Measurements from ENCODE around the gene APMAP. TPM values are rescaled to one million over a fixed set of nuclear protein-coding genes. Genes with fewer than 3 reads are reported as not detected.

APMAP gene
- total and polyA plus RNA-seq, 8 donors: 20.8 to 47.8 (median 28.4) TPM

GRCh38 chr20:24955045-24955444 is 37.5 kb downstream of the APMAP start:
- intact Hi-C loops (cut with DNase I): no loop called here
- DNase-seq: peak in 1 of 6 donors; percentile 9
- no peaks in the 10 kb centered on the region for H3K36me3 ChIP-seq
- no peaks in the 10 kb centered on the region for H3K4me1 ChIP-seq
- ATAC-seq: no peak
- WGBS, 2 donors: 68 to 75% methylated on average over 3 of the region's 3 CpGs
- H3K9me3 ChIP-seq: no peaks in the 10 kb centered on the region
- no peak for FAIRE-seq
- TF ChIP-seq CTCF (IDR thresholded peaks at IDR 0.05): no peak
- H3K27ac ChIP-seq: no peak overlapping the region
- no peak overlapping the region for H3K4me3 ChIP-seq
- no peaks in the 10 kb centered on the region for H3K27me3 ChIP-seq

GRCh38 chr20:24954566-24954965 is 38.0 kb downstream of the APMAP start:
- FAIRE-seq (no peak), ATAC-seq (no peak), DNase-seq (no peak)
- H3K36me3 ChIP-seq: no peaks in the 10 kb centered on the region
- no peak overlapping the region for H3K4me3 ChIP-seq
- no peak overlapping the region for H3K27ac ChIP-seq
- TF ChIP-seq CTCF (IDR thresholded peaks at IDR 0.05): no peak
- no peaks in the 10 kb centered on the region for H3K9me3 ChIP-seq
- no peaks in the 10 kb centered on the region for H3K4me1 ChIP-seq
- H3K27me3 ChIP-seq: no peaks in the 10 kb centered on the region
- WGBS, 2 donors: 85 to 87% methylated on average over 2 of the region's 2 CpGs
- intact Hi-C loops (cut with DNase I): no loop called here

GRCh38 chr20:24954151-24954550 is 38.4 kb downstream of the APMAP start:
- Histone ChIP-seq H3K9me3 (no peaks in the 10 kb centered on the region), H3K36me3 (no peaks in the 10 kb centered on the region), H3K4me3 (no peak overlapping the region), H3K27me3 (no peaks in the 10 kb centered on the region), H3K4me1 (no peaks in the 10 kb centered on the region), H3K27ac (no peak overlapping the region)
- peak in 1 of 6 donors; percentile 12 for DNase-seq
- no peak for TF ChIP-seq CTCF (IDR thresholded peaks at IDR 0.05)
- WGBS, 2 donors: 78 to 86% methylated on average over 8 of the region's 8 CpGs
- FAIRE-seq: no peak
- intact Hi-C loops (cut with DNase I): no loop called here
- ATAC-seq: no peak

- Histone ChIP-seq H3K36me3 (no peaks in the 10 kb centered on the region), H3K4me1 (no peaks in the 10 kb centered on the region), H3K4me3 (no peak overlapping the region), H3K27me3 (no peaks in the 10 kb centered on the region), H3K9me3 (no peaks in the 10 kb centered on the region), H3K27ac (no peak overlapping the region)
- no peak for ATAC-seq
- intact Hi-C loops (cut with DNase I): no loop called here
- WGBS, 2 donors: 78 to 87% methylated on average over 16 of the region's 16 CpGs
- DNase-seq: peak in 1 of 6 donors; percentile 14
- no peak for TF ChIP-seq CTCF (IDR thresholded peaks at IDR 0.05)
- FAIRE-seq: no peak
Measured at GRCh38 chr20:24953621-24954133, 38.9 kb downstream of the APMAP start.

GRCh38 chr20:24953209-24953575 is 39.4 kb downstream of the APMAP start:
- H3K27me3 ChIP-seq: no peaks in the 10 kb centered on the region
- FAIRE-seq (no peak), DNase-seq (no peak), ATAC-seq (no peak)
- H3K4me1 ChIP-seq: no peaks in the 10 kb centered on the region
- no peak for TF ChIP-seq CTCF (IDR thresholded peaks at IDR 0.05)
- WGBS, 2 donors: 68 to 81% methylated on average over 8 of the region's 8 CpGs
- H3K4me3 ChIP-seq: no peak overlapping the region
- H3K36me3 ChIP-seq: no peaks in the 10 kb centered on the region
- no peaks in the 10 kb centered on the region for H3K9me3 ChIP-seq
- H3K27ac ChIP-seq: no peak overlapping the region
- intact Hi-C loops (cut with DNase I): no loop called here

All from pancreas (tissue), 10 donors.